ENCODE measurements around the gene ZNF211.

GRCh38 chr19:57620673-57621348, 12.2 kb upstream of the ZNF211 start:
- TF ChIP-seq CTCF (conservative IDR thresholded peaks at IDR 0.05; ENCODE audit: low read length) (no peak), EZH2phosphoT487 (IDR thresholded peaks at IDR 0.05; ENCODE audit: borderline replicate concordance, low read depth, low read length) (no peak)

Measured in OCI-LY7 (cell line).